ENCODE results near the gene LBH. TPM values are rescaled to one million over a fixed set of nuclear protein-coding genes. Genes with fewer than 3 reads are reported as not detected.

Gene LBH
- total RNA-seq, 1 donor from 2014 or later = 18.7 TPM

GRCh38 chr2:30216157-30216556 lies 15.2 kb upstream of the LBH start:
- no peak overlapping the region for H3K4me3 ChIP-seq (ENCODE audit: low read depth, low read length)
- peak; percentile 26 for DNase-seq (ENCODE audit: low read depth)
- peaks cover 6% of the 10 kb centered on the region for H3K27me3 ChIP-seq (ENCODE audit: control insufficient read depth, insufficient read depth, low read length)
- no peaks in the 10 kb centered on the region for H3K36me3 ChIP-seq (ENCODE audit: control insufficient read depth, insufficient read depth, low read length)
- TF ChIP-seq, protein P1, sequence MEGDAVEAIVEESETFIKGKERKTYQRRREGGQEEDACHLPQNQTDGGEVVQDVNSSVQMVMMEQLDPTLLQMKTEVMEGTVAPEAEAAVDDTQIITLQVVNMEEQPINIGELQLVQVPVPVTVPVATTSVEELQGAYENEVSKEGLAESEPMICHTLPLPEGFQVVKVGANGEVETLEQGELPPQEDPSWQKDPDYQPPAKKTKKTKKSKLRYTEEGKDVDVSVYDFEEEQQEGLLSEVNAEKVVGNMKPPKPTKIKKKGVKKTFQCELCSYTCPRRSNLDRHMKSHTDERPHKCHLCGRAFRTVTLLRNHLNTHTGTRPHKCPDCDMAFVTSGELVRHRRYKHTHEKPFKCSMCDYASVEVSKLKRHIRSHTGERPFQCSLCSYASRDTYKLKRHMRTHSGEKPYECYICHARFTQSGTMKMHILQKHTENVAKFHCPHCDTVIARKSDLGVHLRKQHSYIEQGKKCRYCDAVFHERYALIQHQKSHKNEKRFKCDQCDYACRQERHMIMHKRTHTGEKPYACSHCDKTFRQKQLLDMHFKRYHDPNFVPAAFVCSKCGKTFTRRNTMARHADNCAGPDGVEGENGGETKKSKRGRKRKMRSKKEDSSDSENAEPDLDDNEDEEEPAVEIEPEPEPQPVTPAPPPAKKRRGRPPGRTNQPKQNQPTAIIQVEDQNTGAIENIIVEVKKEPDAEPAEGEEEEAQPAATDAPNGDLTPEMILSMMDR (IDR thresholded peaks at IDR 0.05; ENCODE audit: insufficient read depth, low read length, severe bottlenecking) = no peak
- no peak for FAIRE-seq

DNA sequence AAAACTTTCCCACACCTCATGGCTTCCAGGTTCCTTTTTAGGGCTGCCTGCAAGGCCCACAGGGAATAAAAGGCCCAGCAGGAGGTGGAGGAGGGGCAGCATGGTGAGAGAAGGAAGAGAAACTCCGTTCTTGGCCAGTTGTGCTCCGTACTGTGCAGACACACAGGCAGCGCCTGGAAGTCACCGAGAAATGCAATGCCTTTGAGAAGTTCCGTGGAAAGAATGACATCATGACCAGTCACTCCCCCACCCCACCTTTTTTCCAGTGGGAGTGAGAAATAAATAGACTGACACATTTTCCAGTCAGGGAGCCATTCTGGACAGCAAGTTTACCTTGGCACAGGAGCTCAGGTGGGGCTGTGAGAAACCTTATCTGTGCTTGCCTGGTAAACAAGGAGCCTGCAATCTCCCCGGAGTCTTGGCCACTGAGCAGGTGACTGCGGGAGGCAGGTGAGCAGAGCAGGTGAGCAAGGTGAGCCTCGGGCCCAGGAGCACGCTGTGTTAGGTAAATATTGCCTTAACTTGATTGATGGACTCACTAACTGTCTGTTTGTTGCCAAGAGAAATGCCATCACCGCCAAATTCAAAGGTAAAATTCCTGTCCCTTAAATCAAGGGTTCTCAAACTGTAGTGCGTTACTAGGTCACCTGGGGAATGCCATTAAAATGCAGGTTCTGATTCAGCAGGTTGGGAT lies 13.5 kb upstream of the LBH start:
- Histone ChIP-seq H3K4me3 (ENCODE audit: low read depth, low read length) (no peak overlapping the region), H3K27me3 (ENCODE audit: control insufficient read depth, insufficient read depth, low read length) (peaks cover 6% of the 10 kb centered on the region), H3K36me3 (ENCODE audit: control insufficient read depth, insufficient read depth, low read length) (no peaks in the 10 kb centered on the region)
- TF ChIP-seq, protein P1 (IDR thresholded peaks at IDR 0.05; ENCODE audit: insufficient read depth, low read length, severe bottlenecking) = no peak
- peak; percentile 86 for FAIRE-seq
- peak; percentile 89 for DNase-seq (ENCODE audit: low read depth)

- Histone ChIP-seq H3K27me3 (ENCODE audit: control insufficient read depth, insufficient read depth, low read length) (peaks cover 6% of the 10 kb centered on the region), H3K4me3 (ENCODE audit: low read depth, low read length) (no peak overlapping the region), H3K36me3 (ENCODE audit: control insufficient read depth, insufficient read depth, low read length) (no peaks in the 10 kb centered on the region)
- TF ChIP-seq, protein P1 (IDR thresholded peaks at IDR 0.05; ENCODE audit: insufficient read depth, low read length, severe bottlenecking) = no peak
- DNase-seq (ENCODE audit: low read depth) (no peak), FAIRE-seq (no peak)
Measured at GRCh38 chr2:30218338-30218713, 13.0 kb upstream of the LBH start.

GRCh38 chr2:30218814-30219213 lies 12.5 kb upstream of the LBH start:
- TF ChIP-seq, protein P1 (IDR thresholded peaks at IDR 0.05; ENCODE audit: insufficient read depth, low read length, severe bottlenecking) = no peak
- FAIRE-seq (no peak), DNase-seq (ENCODE audit: low read depth) (peak; percentile 72)
- Histone ChIP-seq H3K36me3 (ENCODE audit: control insufficient read depth, insufficient read depth, low read length) (no peaks in the 10 kb centered on the region), H3K4me3 (ENCODE audit: low read depth, low read length) (no peak overlapping the region), H3K27me3 (ENCODE audit: control insufficient read depth, insufficient read depth, low read length) (peaks cover 6% of the 10 kb centered on the region)

GRCh38 chr2:30219886-30220875 lies 11.2 kb upstream of the LBH start:
- DNase-seq (ENCODE audit: low read depth) (no peak), FAIRE-seq (no peak)
- no peak overlapping the region for H3K4me3 ChIP-seq (ENCODE audit: low read depth, low read length)
- no peaks in the 10 kb centered on the region for H3K36me3 ChIP-seq (ENCODE audit: control insufficient read depth, insufficient read depth, low read length)
- peaks cover 8% of the 10 kb centered on the region for H3K27me3 ChIP-seq (ENCODE audit: control insufficient read depth, insufficient read depth, low read length)
- TF ChIP-seq, protein P1 (IDR thresholded peaks at IDR 0.05; ENCODE audit: insufficient read depth, low read length, severe bottlenecking) = no peak
